Ishikawa (cell line): ENCODE data around the gene FCHSD2.

Source experiments
- CEBPB ChIP-seq: IDR thresholded peaks from 2 replicates; pipeline ENCODE4 v1.6.1; 2012
- CREB1 ChIP-seq: IDR thresholded peaks from 2 replicates; pipeline ENCODE4 v1.6.1; 2012; ENCODE audit warnings: low read depth
- EGR1 ChIP-seq: IDR thresholded peaks from 2 replicates; pipeline ENCODE4 v1.6.1; 2012
- EP300 ChIP-seq: IDR thresholded peaks from 2 replicates; pipeline ENCODE4 v1.6.1; 2012; ENCODE audit warnings: borderline replicate concordance
- FOXM1 ChIP-seq: IDR thresholded peaks from 2 replicates; pipeline ENCODE4 v1.6.1; 2012; ENCODE audit warnings: low read depth, borderline replicate concordance
- MAX ChIP-seq: IDR thresholded peaks from 2 replicates; pipeline ENCODE4 v1.6.1; 2012
- NFIC ChIP-seq: IDR thresholded peaks from 2 replicates; pipeline ENCODE4 v1.6.1; 2012
- RAD21 ChIP-seq: IDR thresholded peaks from 2 replicates; pipeline ENCODE4 v1.6.1; 2012; ENCODE audit warnings: low read depth
- REST ChIP-seq: IDR thresholded peaks from 2 replicates; pipeline ENCODE4 v1.6.1; 2012; ENCODE audit warnings: low read depth, mild to moderate bottlenecking
- TAF1 ChIP-seq: IDR thresholded peaks from 2 replicates; pipeline ENCODE4 v1.6.1; 2012; ENCODE audit warnings: low read depth, mild to moderate bottlenecking
- TCF12 ChIP-seq: IDR thresholded peaks from 2 replicates; pipeline ENCODE4 v1.6.1; 2012; ENCODE audit warnings: low read depth
- TEAD4 ChIP-seq: IDR thresholded peaks from 2 replicates; pipeline ENCODE4 v1.6.1; 2012
- USF1 ChIP-seq: IDR thresholded peaks from 2 replicates; pipeline ENCODE4 v1.6.1; 2012
- YY1 ChIP-seq: IDR thresholded peaks from 2 replicates; pipeline ENCODE4 v1.6.1; 2012; ENCODE audit warnings: low read depth
- ZBTB7A ChIP-seq: IDR thresholded peaks from 2 replicates; pipeline ENCODE4 v1.6.1; 2012; ENCODE audit warnings: low read depth

FCHSD2 gene

GRCh38 chr11:72856065-72856464, 286.1 kb downstream of the FCHSD2 start:
- no peak for TF ChIP-seq REST
- no peak for TF ChIP-seq EGR1
- no peak for TF ChIP-seq TAF1
- TF ChIP-seq CEBPB, result no peak
- TF ChIP-seq TEAD4, result no peak
- TF ChIP-seq USF1, result no peak
- TF ChIP-seq FOXM1, result no peak
- no peak for TF ChIP-seq NFIC
- no peak for TF ChIP-seq CREB1
- TF ChIP-seq EP300, result no peak
- no peak for TF ChIP-seq TCF12
- no peak for TF ChIP-seq RAD21
- TF ChIP-seq ZBTB7A, result no peak

- TF ChIP-seq TAF1, result no peak
- no peak for TF ChIP-seq USF1
- TF ChIP-seq CEBPB, result no peak
- no peak for TF ChIP-seq EP300
- TF ChIP-seq ZBTB7A, result no peak
- no peak for TF ChIP-seq TCF12
- no peak for TF ChIP-seq TEAD4
- TF ChIP-seq CREB1, result no peak
- no peak for TF ChIP-seq FOXM1
- TF ChIP-seq RAD21, result no peak
- no peak for TF ChIP-seq YY1
- no peak for TF ChIP-seq EGR1
These were observed 290.4 kb downstream of the FCHSD2 start for GRCh38 chr11:72851726-72852125.

GRCh38 chr11:72850832-72851231, 291.3 kb downstream of the FCHSD2 start:
- TF ChIP-seq YY1 (no peak), EGR1 (no peak), CREB1 (no peak)

- TF ChIP-seq RAD21, result peak; percentile 61
- TF ChIP-seq MAX, result no peak
These were observed 293.2 kb downstream of the FCHSD2 start for GRCh38 chr11:72848846-72849466.

- TF ChIP-seq MAX (no peak), ZBTB7A (no peak), YY1 (no peak), NFIC (no peak), TEAD4 (no peak), CEBPB (no peak), RAD21 (no peak), CREB1 (no peak), REST (no peak), FOXM1 (no peak), EP300 (no peak), EGR1 (no peak), TCF12 (no peak), USF1 (no peak), TAF1 (no peak)
These were observed 297.8 kb downstream of the FCHSD2 start for GRCh38 chr11:72844356-72844755.
